Thoracic aorta (tissue), 2 donors: ENCODE results near the gene ARPC5. TPM values are rescaled to one million over a fixed set of nuclear protein-coding genes. Genes with fewer than 3 reads are reported as not detected.
"Not testable (repeated sequence)": the region's sequence is repeated elsewhere in the genome, so short reads cannot be mapped to it uniquely, and the experiment has no call there.

Source experiments
- ATAC-seq: fragments of 150-250 bp; one replicate; pipeline ENCODE4 v1.8.0; 2017; ENCODE audit warnings: low read depth; ENCODE audit not compliant: insufficient number of reproducible peaks, low FRiP score
- DNase-seq: peaks from one replicate; pipeline ENCODE4 v3.0.0-alpha.2; 2020; ENCODE audit warnings: low spot score
- H3K27ac ChIP-seq, 2 donors: fragments of 200-600 bp; sonication (generic); 1 replicate in 1 of 2; 2 replicates in 1 of 2; pipeline ENCODE4 v1.5.1; 2016; ENCODE audit warnings: mild to moderate bottlenecking in 2 of 2, moderate library complexity in 2 of 2
- H3K27me3 ChIP-seq: fragments of 200-600 bp; sonication (generic); replicated peaks from 2 replicates; pipeline ENCODE4 v1.6.0; 2016; ENCODE audit warnings: mild to moderate bottlenecking; ENCODE audit not compliant: insufficient read depth
- H3K36me3 ChIP-seq: fragments of 200-600 bp; sonication (generic); one replicate; pipeline ENCODE4 v1.5.1; 2016
- H3K4me1 ChIP-seq, 2 donors: fragments of 200-600 bp; sonication (generic); 1 replicate in 1 of 2; 2 replicates in 1 of 2; pipeline versions ENCODE4 v1.5.1 to v1.6.0; 2016; ENCODE audit warnings: low read depth in 2 of 2, mild to moderate bottlenecking in 1 of 2; ENCODE audit not compliant: control insufficient read depth in 1 of 2
- H3K4me3 ChIP-seq: fragments of 200-600 bp; sonication (generic); 2 replicates; pipeline ENCODE4 v1.5.1; 2016; ENCODE audit warnings: mild to moderate bottlenecking
- H3K9me3 ChIP-seq: fragments of 200-600 bp; sonication (generic); 2 replicates; pipeline ENCODE4 v1.5.1; 2016
- total RNA-seq, 2 donors: library from RNA; depleted of rRNA; stranded (reverse); fragments of >200 nt; gene quantifications; one replicate each; pipeline versions ENCODE4 v1.1.0 to v1.2.3, GENCODE V29; 2016
- TF ChIP-seq, protein P1 (sequence below): fragments of 200-600 bp; sonication (generic); IDR thresholded peaks from one replicate; pipeline ENCODE4 v1.5.1; 2019; ENCODE audit warnings: antibody characterized with exemption

Gene ARPC5
- total RNA-seq, 2 donors from 2014 or later, result 102 to 108 TPM

DNA sequence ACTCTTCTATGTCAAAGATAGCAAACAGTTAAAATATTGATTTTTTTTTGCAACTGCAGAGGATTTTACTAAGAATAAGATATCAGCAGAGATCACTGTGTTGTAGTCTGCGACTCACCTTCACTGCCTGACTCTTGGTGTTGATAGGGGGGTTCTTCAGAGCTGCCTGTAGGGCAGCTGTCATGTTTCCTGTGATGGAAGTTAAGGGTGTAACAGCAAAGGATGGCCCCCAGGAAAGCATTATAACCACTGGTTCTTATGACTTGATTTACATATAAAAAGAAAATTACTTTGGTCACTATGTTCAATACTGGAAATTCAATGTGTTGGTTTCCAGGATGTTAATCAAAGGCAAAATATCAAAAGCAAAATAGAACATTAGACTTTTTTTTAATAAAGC lies 2.6 kb downstream of the ARPC5 start:
- Histone ChIP-seq H3K27me3 (no peaks in the 10 kb centered on the region), H3K27ac (peak overlapping the region; percentile 96 to 97), H3K4me1 (peaks cover 48 to 59% of the 10 kb centered on the region in 2 donors), H3K36me3 (peaks cover 11% of the 10 kb centered on the region), H3K4me3 (peak overlapping the region; percentile 93), H3K9me3 (no peaks in the 10 kb centered on the region)
- DNase-seq (no peak), ATAC-seq (no peak)
- TF ChIP-seq, protein P1, sequence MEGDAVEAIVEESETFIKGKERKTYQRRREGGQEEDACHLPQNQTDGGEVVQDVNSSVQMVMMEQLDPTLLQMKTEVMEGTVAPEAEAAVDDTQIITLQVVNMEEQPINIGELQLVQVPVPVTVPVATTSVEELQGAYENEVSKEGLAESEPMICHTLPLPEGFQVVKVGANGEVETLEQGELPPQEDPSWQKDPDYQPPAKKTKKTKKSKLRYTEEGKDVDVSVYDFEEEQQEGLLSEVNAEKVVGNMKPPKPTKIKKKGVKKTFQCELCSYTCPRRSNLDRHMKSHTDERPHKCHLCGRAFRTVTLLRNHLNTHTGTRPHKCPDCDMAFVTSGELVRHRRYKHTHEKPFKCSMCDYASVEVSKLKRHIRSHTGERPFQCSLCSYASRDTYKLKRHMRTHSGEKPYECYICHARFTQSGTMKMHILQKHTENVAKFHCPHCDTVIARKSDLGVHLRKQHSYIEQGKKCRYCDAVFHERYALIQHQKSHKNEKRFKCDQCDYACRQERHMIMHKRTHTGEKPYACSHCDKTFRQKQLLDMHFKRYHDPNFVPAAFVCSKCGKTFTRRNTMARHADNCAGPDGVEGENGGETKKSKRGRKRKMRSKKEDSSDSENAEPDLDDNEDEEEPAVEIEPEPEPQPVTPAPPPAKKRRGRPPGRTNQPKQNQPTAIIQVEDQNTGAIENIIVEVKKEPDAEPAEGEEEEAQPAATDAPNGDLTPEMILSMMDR, result no peak

DNA sequence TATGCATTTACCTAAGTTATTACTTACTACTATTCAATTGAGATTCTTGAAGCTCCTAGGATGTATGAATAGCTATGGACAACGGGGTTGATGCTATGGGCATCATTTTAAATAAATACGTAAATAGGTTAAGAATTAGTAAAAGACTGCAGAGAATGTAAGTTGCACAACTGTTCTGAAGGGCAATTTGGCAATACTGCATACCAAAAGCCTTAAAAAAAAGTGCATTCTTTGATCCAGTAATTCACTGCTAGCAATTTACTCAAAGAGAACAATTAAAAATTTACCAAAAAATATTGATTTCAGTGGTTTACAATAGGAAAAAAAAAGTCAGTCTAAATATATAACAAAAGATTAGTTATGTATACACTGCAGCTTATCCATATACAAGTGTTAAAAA lies 3.5 kb downstream of the ARPC5 start:
- TF ChIP-seq, protein P1, result no peak
- ATAC-seq, result no peak
- no peak for DNase-seq
- peaks cover 11% of the 10 kb centered on the region for H3K36me3 ChIP-seq
- H3K27ac ChIP-seq, result peak overlapping the region; percentile 96 to 97
- peak overlapping the region; percentile 93 for H3K4me3 ChIP-seq
- peaks cover 56 to 67% of the 10 kb centered on the region in 2 donors for H3K4me1 ChIP-seq
- no peaks in the 10 kb centered on the region for H3K27me3 ChIP-seq
- H3K9me3 ChIP-seq, result no peaks in the 10 kb centered on the region

DNA sequence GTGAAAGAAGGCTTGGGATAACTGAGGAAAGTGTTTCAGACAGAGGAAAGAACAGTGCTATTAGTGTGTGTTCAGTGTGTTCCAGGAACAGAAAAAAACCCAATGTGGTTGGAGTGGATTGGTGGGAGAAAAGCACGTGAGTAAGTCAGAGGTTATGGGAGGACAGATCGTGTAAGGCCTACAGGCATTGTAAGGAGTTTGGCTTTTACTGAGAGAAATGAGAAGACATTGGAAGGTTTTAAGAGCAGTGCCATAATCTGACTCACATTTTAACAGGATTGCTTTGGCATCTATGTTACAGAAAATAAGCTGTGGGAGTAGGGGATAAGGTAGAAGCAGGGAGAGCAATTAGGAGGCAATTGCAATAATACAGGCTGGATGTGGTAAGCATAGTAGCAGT lies 4.8 kb downstream of the ARPC5 start:
- Histone ChIP-seq H3K9me3 (no peaks in the 10 kb centered on the region), H3K27me3 (no peaks in the 10 kb centered on the region), H3K4me1 (peaks cover 61 to 71% of the 10 kb centered on the region in 2 donors), H3K27ac (peak overlapping the region; percentile 96 to 97), H3K36me3 (peaks cover 11% of the 10 kb centered on the region), H3K4me3 (peak overlapping the region; percentile 93)
- DNase-seq (no peak), ATAC-seq (peak; percentile 61)
- TF ChIP-seq, protein P1, result no peak

DNA sequence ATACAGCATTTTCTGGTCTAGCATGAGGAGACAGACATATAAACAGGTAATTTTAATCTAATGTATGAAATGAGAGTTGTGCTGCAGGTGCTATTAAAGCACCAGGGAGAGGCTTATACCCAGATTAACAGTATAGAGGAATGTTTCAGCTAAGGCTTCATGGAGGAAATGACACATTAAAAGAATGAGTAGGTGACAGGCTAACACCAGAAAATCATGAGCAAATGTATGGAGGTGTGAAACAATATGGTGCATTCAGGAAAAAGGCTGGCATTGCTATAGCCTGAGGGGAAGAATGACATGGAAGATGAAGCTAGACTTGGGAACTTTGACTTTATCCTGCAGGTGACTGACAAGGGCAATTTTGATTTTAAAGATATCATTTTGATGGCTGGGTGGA lies 7.0 kb downstream of the ARPC5 start:
- TF ChIP-seq, protein P1, result no peak
- Histone ChIP-seq H3K4me1 (peaks cover 69 to 81% of the 10 kb centered on the region in 2 donors), H3K4me3 (no peak overlapping the region), H3K36me3 (peaks cover 11% of the 10 kb centered on the region), H3K27ac (peak overlapping the region in 1 of 2 donors; percentile 21), H3K27me3 (no peaks in the 10 kb centered on the region), H3K9me3 (no peaks in the 10 kb centered on the region)
- DNase-seq (no peak), ATAC-seq (no peak)

DNA sequence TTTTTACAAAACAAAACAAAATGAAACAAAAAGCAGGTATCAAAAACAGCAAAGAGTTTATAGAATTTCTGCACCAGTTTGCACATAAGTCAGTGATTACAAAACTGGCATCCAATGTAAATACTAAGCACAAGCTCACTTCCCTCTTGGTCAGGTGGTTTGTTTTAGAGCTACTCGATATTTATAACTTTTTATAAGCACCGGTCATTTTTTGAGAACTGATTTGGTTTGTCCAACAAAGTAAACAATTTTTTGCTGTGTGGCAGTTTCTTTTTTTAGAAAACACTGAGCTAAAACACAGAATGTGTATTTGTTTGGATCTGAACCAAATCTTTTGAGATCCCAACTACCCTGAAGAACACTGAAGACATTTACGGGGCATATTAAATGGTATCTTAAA lies 9.3 kb downstream of the ARPC5 start:
- H3K9me3 ChIP-seq, H3K4me3 ChIP-seq, DNase-seq, H3K27me3 ChIP-seq, ATAC-seq: not testable (repeated sequence)
- Histone ChIP-seq H3K27ac (peak overlapping the region; percentile 44 to 52), H3K4me1 (peaks cover 68 to 87% of the 10 kb centered on the region in 2 donors), H3K36me3 (peaks cover 11% of the 10 kb centered on the region)
